Thyroid gland (tissue), 4 donors: ENCODE measurements around the gene NKIRAS2.

Experiments
- POLR2A ChIP-seq, 2 donors: fragments of 450-650 bp; IDR thresholded peaks; one replicate each; pipeline ENCODE4 v1.6.1; 2017; ENCODE audit warnings: antibody characterized with exemption in 2 of 2, mild to moderate bottlenecking in 2 of 2, moderate library complexity in 1 of 2
- TF ChIP-seq, protein P1 (sequence below), 6 experiments: fragments of 200-600 bp in 3 of 6; fragments of 450-650 bp in 3 of 6; sonication (generic) in 3 of 6; IDR thresholded peaks; one replicate each; pipeline ENCODE4 v1.5.1; 2016 to 2019; ENCODE audit warnings: antibody characterized with exemption in 6 of 6, mild to moderate bottlenecking in 2 of 6, inconsistent platforms in 1 of 6, moderate library complexity in 1 of 6

DNA sequence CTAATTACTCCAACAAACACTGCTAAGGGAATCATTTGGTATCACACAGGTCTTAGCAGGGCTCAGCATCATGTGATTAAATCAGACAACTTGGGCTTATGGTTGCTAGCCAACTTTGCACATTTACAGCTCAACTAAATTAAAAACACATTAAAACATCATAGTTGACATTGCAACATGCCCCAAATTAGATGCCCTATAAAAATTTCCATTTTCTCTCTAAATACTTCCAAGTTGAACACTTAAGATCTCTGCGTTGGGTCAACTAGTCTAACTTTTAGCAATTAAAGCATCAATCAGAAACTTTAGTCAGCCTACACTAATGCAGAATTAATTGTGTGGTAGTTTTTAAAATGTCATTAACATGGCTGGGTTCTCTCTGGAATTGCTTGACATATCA is 14.7 kb upstream of the NKIRAS2 start:
- TF ChIP-seq, protein P1, sequence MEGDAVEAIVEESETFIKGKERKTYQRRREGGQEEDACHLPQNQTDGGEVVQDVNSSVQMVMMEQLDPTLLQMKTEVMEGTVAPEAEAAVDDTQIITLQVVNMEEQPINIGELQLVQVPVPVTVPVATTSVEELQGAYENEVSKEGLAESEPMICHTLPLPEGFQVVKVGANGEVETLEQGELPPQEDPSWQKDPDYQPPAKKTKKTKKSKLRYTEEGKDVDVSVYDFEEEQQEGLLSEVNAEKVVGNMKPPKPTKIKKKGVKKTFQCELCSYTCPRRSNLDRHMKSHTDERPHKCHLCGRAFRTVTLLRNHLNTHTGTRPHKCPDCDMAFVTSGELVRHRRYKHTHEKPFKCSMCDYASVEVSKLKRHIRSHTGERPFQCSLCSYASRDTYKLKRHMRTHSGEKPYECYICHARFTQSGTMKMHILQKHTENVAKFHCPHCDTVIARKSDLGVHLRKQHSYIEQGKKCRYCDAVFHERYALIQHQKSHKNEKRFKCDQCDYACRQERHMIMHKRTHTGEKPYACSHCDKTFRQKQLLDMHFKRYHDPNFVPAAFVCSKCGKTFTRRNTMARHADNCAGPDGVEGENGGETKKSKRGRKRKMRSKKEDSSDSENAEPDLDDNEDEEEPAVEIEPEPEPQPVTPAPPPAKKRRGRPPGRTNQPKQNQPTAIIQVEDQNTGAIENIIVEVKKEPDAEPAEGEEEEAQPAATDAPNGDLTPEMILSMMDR (IDR thresholded peaks at IDR 0.05), result no peak
- no peak for TF ChIP-seq POLR2A (IDR thresholded peaks at IDR 0.05)
